Measurements from ENCODE around the gene FCN3.
A peak's percentile ranks its signal among the peaks of the same experiment; 100 is the strongest.
"Not testable (repeated sequence)": the region's sequence is repeated elsewhere in the genome, so short reads cannot be mapped to it uniquely, and the experiment has no call there.

The FCN3 gene

DNA sequence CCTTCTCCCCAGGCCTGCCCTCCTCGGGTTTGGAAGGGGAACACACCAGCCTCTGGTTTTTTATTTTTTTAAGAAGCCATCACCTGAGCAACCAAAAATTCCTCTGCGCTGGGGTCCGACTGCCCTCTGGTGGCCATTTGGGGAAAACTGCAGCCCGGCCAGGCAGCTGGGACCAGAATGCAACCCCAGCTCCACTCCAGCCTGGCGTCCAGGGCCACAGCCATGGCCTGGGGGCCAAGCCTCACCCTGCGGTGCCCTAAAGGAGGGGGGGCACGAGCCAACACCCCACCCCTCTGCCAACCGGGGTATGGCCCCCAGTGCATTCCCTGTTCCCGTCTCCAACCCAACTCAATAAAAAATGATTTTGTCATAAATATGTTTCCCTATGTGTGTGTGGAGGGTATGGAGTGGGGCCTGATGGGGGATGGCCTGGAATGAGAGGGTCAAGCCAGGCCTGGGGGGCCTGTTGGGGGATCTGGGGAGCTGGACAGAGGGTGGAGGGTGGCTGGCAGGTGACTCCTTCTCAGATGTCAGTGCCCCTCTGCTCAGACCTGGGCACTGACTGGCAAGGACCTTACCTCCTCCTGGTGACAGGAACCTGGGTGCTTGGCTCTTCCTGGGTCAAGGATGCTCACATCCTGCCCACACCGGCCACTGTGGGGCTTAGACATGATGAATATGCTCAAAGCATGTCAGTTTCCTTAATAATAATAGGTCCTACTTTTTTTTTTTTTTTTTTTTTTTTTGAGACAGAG, 21.0 kb upstream of the FCN3 start:
- Mint-ChIP-seq H3K36me3 (ENCODE audit: insufficient read depth) (peaks cover 24% of the 10 kb centered on the region), H3K4me1 (ENCODE audit: low read depth in 2 of 2) (peaks cover 14 to 19% of the 10 kb centered on the region in 2 donors), H3K27me3 (peaks cover 0 to 10% of the 10 kb centered on the region in 2 donors), H3K9me3 (no peaks in the 10 kb centered on the region), H3K27ac (peak overlapping the region in 1 of 2 donors; percentile 8), H3K4me3 (no peak overlapping the region)
- ATAC-seq (replicated peaks): peak; percentile 43
- peak; percentile 73 to 84 (median 80) for DNase-seq

DNA sequence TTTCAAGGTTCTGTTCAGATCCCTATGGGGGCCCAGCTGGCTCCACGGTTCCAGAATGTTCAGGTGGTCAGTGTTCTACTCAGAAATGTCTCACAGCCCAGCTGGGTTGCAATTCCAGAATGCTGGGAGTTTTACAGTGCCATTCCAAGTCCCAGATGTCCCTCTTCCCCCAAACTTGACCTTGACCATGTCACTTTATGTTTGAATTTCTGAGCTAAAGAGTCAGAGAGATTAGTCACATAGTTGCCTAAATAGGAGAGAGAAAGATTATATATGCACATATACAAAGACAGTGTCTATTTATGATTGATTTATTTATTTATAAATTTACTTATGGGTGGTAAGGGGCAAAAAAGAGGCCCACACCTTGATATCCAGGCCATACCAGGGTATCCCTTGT, 20.3 kb upstream of the FCN3 start:
- no peak overlapping the region for H3K4me3 Mint-ChIP-seq
- H3K4me1 Mint-ChIP-seq (ENCODE audit: low read depth in 2 of 2): peaks cover 14 to 15% of the 10 kb centered on the region in 2 donors
- no peaks in the 10 kb centered on the region for H3K9me3 Mint-ChIP-seq
- H3K27ac Mint-ChIP-seq: peak overlapping the region in 1 of 2 donors; percentile 8
- DNase-seq (no peak), ATAC-seq (replicated peaks) (no peak)
- H3K27me3 Mint-ChIP-seq: peaks cover 0 to 10% of the 10 kb centered on the region in 2 donors
- peaks cover 24% of the 10 kb centered on the region for H3K36me3 Mint-ChIP-seq (ENCODE audit: insufficient read depth)

DNA sequence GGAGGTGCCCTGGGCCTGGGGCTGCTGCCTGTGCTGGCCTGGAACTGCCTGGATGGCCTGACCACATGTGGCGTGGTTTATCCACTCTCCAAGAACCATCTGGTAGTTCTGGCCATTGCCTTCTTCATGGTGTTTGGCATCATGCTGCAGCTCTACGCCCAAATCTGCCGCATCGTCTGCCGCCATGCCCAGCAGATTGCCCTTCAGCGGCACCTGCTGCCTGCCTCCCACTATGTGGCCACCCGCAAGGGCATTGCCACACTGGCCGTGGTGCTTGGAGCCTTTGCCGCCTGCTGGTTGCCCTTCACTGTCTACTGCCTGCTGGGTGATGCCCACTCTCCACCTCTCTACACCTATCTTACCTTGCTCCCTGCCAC, 19.6 kb upstream of the FCN3 start:
- Mint-ChIP-seq H3K27ac (no peak overlapping the region), H3K36me3 (ENCODE audit: insufficient read depth) (peaks cover 24% of the 10 kb centered on the region), H3K4me3 (peak overlapping the region in 1 of 2 donors; percentile 26), H3K4me1 (ENCODE audit: low read depth in 2 of 2) (peaks cover 14 to 15% of the 10 kb centered on the region in 2 donors), H3K9me3 (no peaks in the 10 kb centered on the region), H3K27me3 (peaks cover 0 to 10% of the 10 kb centered on the region in 2 donors)
- ATAC-seq (replicated peaks): no peak
- no peak for DNase-seq

DNA sequence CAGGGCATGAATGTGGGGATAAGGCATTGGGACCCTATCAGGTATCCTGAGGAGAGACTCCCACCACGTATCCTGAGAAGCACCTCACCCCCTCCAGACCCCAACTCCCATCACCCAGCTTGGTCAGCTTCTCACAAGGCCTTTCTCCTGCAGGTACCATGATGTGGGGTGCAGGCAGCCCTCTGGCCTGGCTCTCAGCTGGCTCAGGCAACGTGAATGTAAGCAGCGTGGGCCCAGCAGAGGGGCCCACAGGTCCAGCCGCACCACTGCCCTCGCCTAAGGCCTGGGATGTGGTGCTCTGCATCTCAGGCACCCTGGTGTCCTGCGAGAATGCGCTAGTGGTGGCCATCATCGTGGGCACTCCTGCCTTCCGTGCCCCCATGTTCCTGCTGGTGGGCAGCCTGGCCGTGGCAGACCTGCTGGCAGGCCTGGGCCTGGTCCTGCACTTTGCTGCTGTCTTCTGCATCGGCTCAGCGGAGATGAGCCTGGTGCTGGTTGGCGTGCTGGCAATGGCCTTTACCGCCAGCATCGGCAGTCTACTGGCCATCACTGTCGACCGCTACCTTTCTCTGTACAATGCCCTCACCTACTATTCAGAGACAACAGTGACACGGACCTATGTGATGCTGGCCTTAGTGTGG, 19.1 kb upstream of the FCN3 start:
- no peak for DNase-seq
- peak overlapping the region; percentile 20 to 93 for H3K4me3 Mint-ChIP-seq
- no peak overlapping the region for H3K27ac Mint-ChIP-seq
- peaks cover 24% of the 10 kb centered on the region for H3K36me3 Mint-ChIP-seq (ENCODE audit: insufficient read depth)
- no peaks in the 10 kb centered on the region for H3K9me3 Mint-ChIP-seq
- no peak for ATAC-seq (replicated peaks)
- H3K4me1 Mint-ChIP-seq (ENCODE audit: low read depth in 2 of 2): peaks cover 14 to 15% of the 10 kb centered on the region in 2 donors
- H3K27me3 Mint-ChIP-seq: peaks cover under 1 to 12% of the 10 kb centered on the region in 2 donors

DNA sequence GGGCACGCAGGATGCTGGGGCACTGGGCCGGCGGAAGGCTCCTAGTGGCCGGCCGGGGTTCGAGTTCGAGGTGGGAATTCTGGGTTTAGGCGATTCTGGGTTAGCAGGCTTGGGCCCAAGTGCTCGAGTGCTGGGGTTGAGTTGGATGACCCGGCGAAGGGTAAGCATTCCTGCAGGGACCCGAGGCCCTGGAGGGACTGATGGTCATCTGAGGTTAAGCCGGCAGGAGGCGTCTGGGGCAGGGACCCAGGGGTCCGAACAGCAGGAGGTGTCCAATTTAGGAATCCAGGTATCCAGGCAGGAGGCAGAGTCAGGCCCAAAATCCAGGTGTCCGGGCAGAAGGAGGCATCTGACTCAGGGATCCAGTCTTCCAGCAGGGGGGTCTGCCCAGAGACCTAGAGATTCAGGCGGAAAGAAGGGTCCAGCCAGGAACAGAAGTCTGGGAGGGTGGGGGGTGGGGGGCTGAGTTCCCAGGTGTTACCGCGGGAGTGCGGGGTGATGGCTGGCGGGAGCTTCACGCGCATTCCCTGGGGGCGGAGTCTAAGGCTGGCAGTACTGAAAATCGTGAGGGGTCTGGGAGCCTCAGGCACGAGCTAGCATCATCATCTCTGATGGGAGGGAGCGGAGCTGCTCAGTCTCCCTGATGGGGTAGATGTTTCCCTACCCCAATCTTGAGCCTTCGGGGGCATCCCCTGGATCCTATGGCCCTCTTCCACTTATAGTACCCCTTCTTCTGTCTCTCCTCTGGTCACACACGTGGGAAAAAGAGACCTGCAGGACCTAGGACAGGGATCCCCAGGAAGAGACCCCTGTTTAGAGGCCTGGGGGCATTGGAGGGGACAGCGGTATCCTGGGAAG, 18.4 kb upstream of the FCN3 start:
- ATAC-seq (replicated peaks): no peak
- Mint-ChIP-seq H3K36me3 (ENCODE audit: insufficient read depth) (peaks cover 24% of the 10 kb centered on the region), H3K27ac (peak overlapping the region; percentile 69 to 96), H3K4me1 (ENCODE audit: low read depth in 2 of 2) (peaks cover 14 to 19% of the 10 kb centered on the region in 2 donors), H3K27me3 (peaks cover 4 to 17% of the 10 kb centered on the region in 2 donors), H3K4me3 (peak overlapping the region; percentile 84 to 93), H3K9me3 (no peaks in the 10 kb centered on the region)
- no peak for DNase-seq

DNA sequence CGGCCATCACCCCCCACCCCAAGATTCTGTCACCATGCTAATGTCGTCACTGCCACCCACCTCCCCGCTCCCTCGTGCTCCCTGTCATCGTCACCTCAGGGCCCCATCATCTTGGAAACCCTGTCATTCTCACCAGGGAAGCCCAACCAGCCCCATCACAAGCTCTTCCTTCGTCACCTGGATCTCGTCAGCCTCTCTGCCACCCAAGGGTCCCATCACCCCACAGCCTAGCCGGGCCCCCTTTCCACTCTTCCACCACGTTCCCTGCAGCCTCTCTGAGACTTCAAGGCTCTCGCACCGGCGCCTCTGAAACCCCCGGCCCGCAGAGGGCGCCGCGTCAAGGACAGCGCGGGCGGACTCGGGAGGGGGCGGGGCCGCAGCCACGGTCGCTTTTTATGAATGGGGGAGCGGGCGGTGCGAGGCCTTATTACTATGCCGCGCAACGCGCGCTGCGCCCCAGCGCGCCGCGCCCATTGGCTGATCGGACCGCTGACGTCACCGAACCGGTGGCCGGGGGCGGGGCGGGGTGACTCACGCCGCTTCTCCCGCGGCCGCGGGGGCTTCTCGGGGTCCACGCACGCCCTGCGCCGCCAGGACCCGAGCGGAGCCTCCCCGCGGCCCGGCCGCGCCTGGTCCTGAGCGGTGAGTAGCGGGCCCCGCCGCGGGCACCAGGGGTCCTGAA, 17.6 kb upstream of the FCN3 start, which contains the start of gene GPR3:
GPR3 (plus strand) TSS at position 527 of the 682 bp plus-strand sequence. CDS start 1,177 bp downstream, outside the sequence.
- ATAC-seq (replicated peaks): peak; percentile 92
- H3K9me3 Mint-ChIP-seq: no peaks in the 10 kb centered on the region

DNA sequence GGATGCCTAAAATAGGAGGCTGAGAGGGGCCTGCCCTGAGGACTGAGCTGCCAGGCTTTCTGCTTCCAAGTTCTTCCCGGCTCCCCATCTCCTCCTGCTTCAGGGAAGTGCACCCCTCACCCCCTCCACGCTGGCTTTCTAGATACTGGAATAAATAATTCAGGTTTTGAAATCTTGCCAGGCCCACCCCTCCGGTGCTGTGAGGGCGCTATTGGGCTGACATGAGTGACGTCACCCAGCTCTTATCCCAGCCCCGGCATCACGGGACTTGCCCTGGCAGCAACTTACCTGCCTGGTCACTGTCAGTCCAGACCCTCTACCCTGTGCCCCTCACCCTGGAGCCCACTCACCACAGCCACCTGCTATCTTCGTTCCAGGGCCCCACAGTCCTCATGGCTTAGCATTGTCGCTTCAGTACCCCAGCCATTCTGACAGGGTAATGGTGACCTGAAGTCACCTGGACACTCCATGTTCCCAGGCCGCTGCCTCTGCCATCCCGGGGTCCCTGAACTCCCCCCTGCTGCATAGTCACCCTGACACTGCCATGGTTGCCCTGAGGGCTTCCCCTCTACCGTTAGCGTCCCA, 17.0 kb upstream of the FCN3 start:
- H3K36me3 Mint-ChIP-seq (ENCODE audit: insufficient read depth): peaks cover 21% of the 10 kb centered on the region
- DNase-seq: no peak
- H3K4me1 Mint-ChIP-seq (ENCODE audit: low read depth in 2 of 2): peaks cover 14 to 19% of the 10 kb centered on the region in 2 donors
- no peak for ATAC-seq (replicated peaks)
- peaks cover 4 to 17% of the 10 kb centered on the region in 2 donors for H3K27me3 Mint-ChIP-seq
- peak overlapping the region; percentile 84 to 93 for H3K4me3 Mint-ChIP-seq
- peak overlapping the region; percentile 69 to 96 for H3K27ac Mint-ChIP-seq
- no peaks in the 10 kb centered on the region for H3K9me3 Mint-ChIP-seq

More for the DNA sequence above, 17.6 kb upstream of the FCN3 start, which contains the start of gene GPR3:
- peak; percentile 85 to 89 (median 89) for DNase-seq
- H3K4me3 Mint-ChIP-seq: peak within 1 kb of the TSS; percentile 84 to 93
- peak within 1 kb of the TSS; percentile 69 to 96 for H3K27ac Mint-ChIP-seq
- peaks cover 24% of the 10 kb centered on the region for H3K36me3 Mint-ChIP-seq (ENCODE audit: insufficient read depth)
- peaks cover 4 to 17% of the 10 kb centered on the region in 2 donors for H3K27me3 Mint-ChIP-seq
- H3K4me1 Mint-ChIP-seq (ENCODE audit: low read depth in 2 of 2): peaks cover 14 to 19% of the 10 kb centered on the region in 2 donors

DNA sequence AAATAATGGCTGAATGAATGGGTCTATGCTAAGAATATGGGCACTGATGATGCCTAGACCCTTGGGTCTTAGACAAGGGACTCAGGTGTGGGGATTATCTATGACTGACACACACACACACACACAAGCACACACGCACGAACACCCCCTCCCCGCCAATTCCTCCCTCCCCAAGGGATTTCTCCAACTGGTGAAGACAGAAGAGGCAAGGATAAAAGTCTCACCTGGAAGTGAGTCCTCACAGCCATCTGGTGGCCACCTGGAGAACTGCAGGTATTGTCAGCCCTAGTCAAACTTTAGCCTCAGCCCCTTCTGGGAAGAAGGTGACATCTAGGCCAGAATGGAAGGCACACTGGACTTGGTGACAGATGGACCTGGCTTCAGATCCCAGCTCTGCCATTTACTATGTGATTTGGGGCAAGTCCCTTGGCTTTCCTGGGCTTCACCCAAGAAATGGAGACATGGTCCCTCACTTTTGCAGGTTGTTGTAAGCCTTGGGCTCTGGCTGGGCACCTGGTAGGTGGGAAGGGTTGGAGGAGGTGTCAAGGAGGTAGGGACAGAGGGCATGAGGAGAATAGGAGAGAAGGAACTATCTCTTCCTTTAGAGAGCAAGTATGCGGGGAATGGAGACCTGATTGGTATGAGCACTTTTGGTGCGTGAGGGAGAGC, 13.8 kb upstream of the FCN3 start:
- Mint-ChIP-seq H3K27ac (no peak overlapping the region), H3K9me3 (no peaks in the 10 kb centered on the region), H3K36me3 (ENCODE audit: insufficient read depth) (peaks cover 13% of the 10 kb centered on the region), H3K4me1 (ENCODE audit: low read depth in 2 of 2) (peaks cover 10 to 13% of the 10 kb centered on the region in 2 donors), H3K4me3 (peak overlapping the region in 1 of 2 donors; percentile 10), H3K27me3 (peaks cover 4 to 17% of the 10 kb centered on the region in 2 donors)
- DNase-seq (peak; percentile 71 to 77 (median 77)), ATAC-seq (replicated peaks) (no peak)

DNA sequence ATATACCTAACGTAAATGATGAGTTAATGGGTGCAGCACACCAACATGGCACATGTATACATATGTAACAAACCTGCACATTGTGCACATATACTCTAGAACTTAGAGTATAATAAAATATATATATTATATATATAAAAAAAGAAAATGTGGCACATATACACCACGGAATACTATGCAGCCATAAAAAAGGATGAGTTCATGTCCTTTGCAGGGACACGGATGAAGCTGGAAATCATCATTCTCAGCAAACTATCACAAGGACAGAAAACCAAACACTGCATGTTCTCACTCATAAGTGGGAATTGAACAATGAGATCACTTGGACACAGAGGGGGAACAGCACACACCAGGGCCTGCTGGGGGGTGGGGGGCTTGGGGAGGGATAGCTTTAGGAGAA, 10.2 kb upstream of the FCN3 start:
- peaks cover 4 to 13% of the 10 kb centered on the region in 2 donors for H3K27me3 Mint-ChIP-seq
- not testable (repeated sequence) for H3K36me3 Mint-ChIP-seq (ENCODE audit: insufficient read depth); H3K4me3 Mint-ChIP-seq; ATAC-seq (replicated peaks); DNase-seq; H3K4me1 Mint-ChIP-seq (ENCODE audit: low read depth in 2 of 2); H3K9me3 Mint-ChIP-seq; H3K27ac Mint-ChIP-seq

DNA sequence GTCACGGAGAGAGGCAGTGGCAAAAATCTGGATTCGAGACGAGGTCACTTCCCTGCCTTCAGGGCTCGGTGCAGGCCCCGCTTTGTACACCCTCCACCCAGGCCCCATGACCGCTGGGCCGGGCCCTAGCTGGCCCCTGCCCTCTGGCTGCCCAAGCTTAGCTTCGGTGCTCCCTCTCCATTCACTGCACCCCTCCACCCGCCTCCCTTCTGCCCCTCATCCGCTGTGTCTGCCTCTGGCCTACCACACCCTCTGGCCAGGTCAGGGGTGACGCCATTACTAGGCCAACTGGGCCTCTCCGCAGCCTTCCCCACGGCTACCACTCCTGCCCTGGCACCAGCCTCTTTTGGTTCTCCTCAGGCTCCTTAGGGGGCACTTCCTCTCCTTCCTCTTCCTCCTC, 9.0 kb upstream of the FCN3 start:
- Mint-ChIP-seq H3K36me3 (ENCODE audit: insufficient read depth) (peaks cover 3% of the 10 kb centered on the region), H3K4me1 (ENCODE audit: low read depth in 2 of 2) (peaks cover 0 to 5% of the 10 kb centered on the region in 2 donors), H3K9me3 (no peaks in the 10 kb centered on the region), H3K27ac (no peak overlapping the region), H3K27me3 (peaks cover 3 to 10% of the 10 kb centered on the region in 2 donors), H3K4me3 (no peak overlapping the region)
- ATAC-seq (replicated peaks) (no peak), DNase-seq (no peak)

DNA sequence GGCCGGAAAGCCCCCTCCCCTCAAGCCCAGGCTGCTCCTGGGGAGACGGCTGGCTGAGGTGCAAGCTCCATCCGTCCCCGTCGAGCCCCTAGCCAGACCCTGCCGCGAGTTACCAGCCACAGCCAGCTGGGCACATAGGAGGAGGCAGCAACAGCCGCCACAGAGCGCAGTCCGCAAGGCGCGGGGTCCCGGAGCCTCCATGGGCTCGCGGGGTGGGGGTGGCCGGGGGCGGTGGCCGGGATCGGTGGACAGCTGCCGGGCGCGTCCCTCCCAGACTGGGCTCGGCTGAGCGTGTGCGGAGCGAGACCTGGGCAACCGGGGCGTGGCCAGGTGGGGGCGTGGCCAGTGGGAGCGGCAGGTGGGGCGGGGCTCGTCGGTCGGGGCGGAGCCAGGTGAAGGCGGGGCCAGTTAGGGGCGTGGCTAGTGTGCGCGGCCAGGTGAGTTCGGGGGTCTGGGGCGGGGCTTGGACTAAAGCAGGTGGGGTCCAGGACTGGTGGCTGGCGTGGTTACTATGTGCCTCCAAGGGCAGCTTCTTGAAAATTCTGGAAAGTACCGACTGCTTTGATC, 8.5 kb upstream of the FCN3 start, which contains the start of gene CD164L2:
CD164L2 (minus strand) TSS at position 295 of the 567 bp plus-strand sequence; CDS start at position 201, 94 bp downstream.
- Mint-ChIP-seq H3K27me3 (peaks cover 0 to 6% of the 10 kb centered on the region in 2 donors), H3K27ac (peak within 1 kb of the TSS in 1 of 2 donors; percentile 3), H3K9me3 (no peaks in the 10 kb centered on the region), H3K36me3 (ENCODE audit: insufficient read depth) (peaks cover 3% of the 10 kb centered on the region), H3K4me1 (ENCODE audit: low read depth in 2 of 2) (peaks cover 0 to 2% of the 10 kb centered on the region in 2 donors), H3K4me3 (no peak within 1 kb of the TSS)
- peak in 2 of 3 experiments; percentile 35 to 39 for DNase-seq
- peak; percentile 69 for ATAC-seq (replicated peaks)

All from effector memory CD8-positive, alpha-beta T cell (primary cell).